ENCODE results near the gene FOXRED2. TPM values are rescaled to one million over a fixed set of nuclear protein-coding genes. Genes with fewer than 3 reads are reported as not detected.

Gene FOXRED2
- polyA plus RNA-seq, 1 donor from 2014 or later: 7.9 TPM

DNA sequence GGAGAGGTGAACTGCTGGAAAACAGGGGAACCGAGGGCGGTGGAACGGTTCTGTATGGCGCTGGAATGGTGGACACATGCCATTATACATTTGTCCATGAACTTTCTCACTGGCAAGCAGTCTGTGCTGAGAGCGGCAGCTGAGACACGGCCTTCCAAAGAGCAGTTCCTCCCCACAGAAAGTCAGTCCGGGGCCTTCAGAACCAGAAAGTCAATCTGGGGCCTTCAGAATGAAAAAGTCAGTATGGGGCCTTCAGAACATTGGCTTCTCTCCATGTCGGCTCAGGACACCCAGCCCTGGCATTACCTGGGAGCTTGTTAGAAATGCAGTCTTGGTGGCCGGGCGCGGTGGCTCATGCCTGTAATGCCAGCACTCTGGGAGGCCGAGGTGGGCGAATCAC is 34.2 kb downstream of the FOXRED2 start:
- no peaks in the 10 kb centered on the region for H3K9me2 ChIP-seq (ENCODE audit: insufficient read depth, low read length)
- no peak overlapping the region for H3K9ac ChIP-seq (ENCODE audit: low read length)
- no peaks in the 10 kb centered on the region for H3F3A ChIP-seq (ENCODE audit: insufficient read depth, low read length, poor library complexity, severe bottlenecking)
- no peak overlapping the region for H2AFZ ChIP-seq (ENCODE audit: low read depth, low read length)
- TF ChIP-seq EZH2 (IDR thresholded peaks at IDR 0.05; ENCODE audit: borderline replicate concordance, insufficient read depth, low read length, poor library complexity, severe bottlenecking) (no peak), TAF1 (IDR thresholded peaks at IDR 0.05; ENCODE audit: low read depth) (no peak), RAD21 (conservative IDR thresholded peaks at IDR 0.05) (no peak), MXI1 (conservative IDR thresholded peaks at IDR 0.05; ENCODE audit: poor library complexity, severe bottlenecking) (no peak), SMC3 (conservative IDR thresholded peaks at IDR 0.05; ENCODE audit: poor library complexity) (no peak), POLR2AphosphoS5 (IDR thresholded peaks at IDR 0.05) (no peak), EP300 (conservative IDR thresholded peaks at IDR 0.05; ENCODE audit: poor library complexity, severe bottlenecking) (no peak)
- TF ChIP-seq, protein P1, sequence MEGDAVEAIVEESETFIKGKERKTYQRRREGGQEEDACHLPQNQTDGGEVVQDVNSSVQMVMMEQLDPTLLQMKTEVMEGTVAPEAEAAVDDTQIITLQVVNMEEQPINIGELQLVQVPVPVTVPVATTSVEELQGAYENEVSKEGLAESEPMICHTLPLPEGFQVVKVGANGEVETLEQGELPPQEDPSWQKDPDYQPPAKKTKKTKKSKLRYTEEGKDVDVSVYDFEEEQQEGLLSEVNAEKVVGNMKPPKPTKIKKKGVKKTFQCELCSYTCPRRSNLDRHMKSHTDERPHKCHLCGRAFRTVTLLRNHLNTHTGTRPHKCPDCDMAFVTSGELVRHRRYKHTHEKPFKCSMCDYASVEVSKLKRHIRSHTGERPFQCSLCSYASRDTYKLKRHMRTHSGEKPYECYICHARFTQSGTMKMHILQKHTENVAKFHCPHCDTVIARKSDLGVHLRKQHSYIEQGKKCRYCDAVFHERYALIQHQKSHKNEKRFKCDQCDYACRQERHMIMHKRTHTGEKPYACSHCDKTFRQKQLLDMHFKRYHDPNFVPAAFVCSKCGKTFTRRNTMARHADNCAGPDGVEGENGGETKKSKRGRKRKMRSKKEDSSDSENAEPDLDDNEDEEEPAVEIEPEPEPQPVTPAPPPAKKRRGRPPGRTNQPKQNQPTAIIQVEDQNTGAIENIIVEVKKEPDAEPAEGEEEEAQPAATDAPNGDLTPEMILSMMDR (IDR thresholded peaks at IDR 0.05; ENCODE audit: poor library complexity, severe bottlenecking): no peak
- TF ChIP-seq, protein P2, sequence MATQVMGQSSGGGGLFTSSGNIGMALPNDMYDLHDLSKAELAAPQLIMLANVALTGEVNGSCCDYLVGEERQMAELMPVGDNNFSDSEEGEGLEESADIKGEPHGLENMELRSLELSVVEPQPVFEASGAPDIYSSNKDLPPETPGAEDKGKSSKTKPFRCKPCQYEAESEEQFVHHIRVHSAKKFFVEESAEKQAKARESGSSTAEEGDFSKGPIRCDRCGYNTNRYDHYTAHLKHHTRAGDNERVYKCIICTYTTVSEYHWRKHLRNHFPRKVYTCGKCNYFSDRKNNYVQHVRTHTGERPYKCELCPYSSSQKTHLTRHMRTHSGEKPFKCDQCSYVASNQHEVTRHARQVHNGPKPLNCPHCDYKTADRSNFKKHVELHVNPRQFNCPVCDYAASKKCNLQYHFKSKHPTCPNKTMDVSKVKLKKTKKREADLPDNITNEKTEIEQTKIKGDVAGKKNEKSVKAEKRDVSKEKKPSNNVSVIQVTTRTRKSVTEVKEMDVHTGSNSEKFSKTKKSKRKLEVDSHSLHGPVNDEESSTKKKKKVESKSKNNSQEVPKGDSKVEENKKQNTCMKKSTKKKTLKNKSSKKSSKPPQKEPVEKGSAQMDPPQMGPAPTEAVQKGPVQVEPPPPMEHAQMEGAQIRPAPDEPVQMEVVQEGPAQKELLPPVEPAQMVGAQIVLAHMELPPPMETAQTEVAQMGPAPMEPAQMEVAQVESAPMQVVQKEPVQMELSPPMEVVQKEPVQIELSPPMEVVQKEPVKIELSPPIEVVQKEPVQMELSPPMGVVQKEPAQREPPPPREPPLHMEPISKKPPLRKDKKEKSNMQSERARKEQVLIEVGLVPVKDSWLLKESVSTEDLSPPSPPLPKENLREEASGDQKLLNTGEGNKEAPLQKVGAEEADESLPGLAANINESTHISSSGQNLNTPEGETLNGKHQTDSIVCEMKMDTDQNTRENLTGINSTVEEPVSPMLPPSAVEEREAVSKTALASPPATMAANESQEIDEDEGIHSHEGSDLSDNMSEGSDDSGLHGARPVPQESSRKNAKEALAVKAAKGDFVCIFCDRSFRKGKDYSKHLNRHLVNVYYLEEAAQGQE (IDR thresholded peaks at IDR 0.05; ENCODE audit: borderline replicate concordance): no peak
- H3K9me3 ChIP-seq (ENCODE audit: low read length): no peaks in the 10 kb centered on the region
- no peaks in the 10 kb centered on the region for H4K20me1 ChIP-seq (ENCODE audit: insufficient read depth)
- H3K79me2 ChIP-seq (replicated peaks; ENCODE audit: insufficient read depth, low read length): no peaks in the 10 kb centered on the region
- no peaks in the 10 kb centered on the region for H3K27me3 ChIP-seq (ENCODE audit: insufficient read depth, low read depth, low read length)
- no peak overlapping the region for H3K4me2 ChIP-seq (ENCODE audit: low read length)
- no peak overlapping the region for H3K27ac ChIP-seq (ENCODE audit: low read length)
- peaks cover 5% of the 10 kb centered on the region for H3K36me3 ChIP-seq (ENCODE audit: insufficient read depth, low read length)
- no peak overlapping the region for H3K4me3 ChIP-seq (ENCODE audit: low read length)

DNA sequence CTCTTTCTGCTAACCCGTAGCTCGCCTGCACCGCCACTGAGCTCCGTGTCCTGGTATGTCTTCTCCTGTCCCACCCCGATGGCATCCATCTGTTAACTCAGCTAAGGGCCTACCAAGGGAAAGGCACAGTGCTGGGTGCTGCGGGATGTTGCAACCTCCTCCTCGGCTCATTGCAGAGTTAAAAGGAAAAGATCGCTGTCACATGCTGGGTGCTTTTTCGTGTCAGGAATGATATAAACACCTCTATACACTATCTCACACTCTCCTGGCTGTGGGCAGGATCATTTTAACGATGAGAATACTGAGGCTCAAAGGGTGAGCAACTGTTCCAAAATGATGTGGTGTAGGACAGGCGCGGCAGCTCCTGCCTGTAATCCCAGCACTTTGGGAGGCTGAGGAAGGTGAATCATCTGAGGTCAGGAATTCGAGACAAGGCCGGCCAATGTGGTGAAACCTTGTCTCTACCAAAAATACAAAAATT is 35.5 kb downstream of the FOXRED2 start:
- Histone ChIP-seq H3K4me2 (ENCODE audit: low read length) (no peak overlapping the region), H3K9ac (ENCODE audit: low read length) (no peak overlapping the region), H3K36me3 (ENCODE audit: insufficient read depth, low read length) (peaks cover 5% of the 10 kb centered on the region)

More for the DNA sequence above, 35.5 kb downstream of the FOXRED2 start:
- no peaks in the 10 kb centered on the region for H3K9me3 ChIP-seq (ENCODE audit: low read length)
- no peaks in the 10 kb centered on the region for H3K27me3 ChIP-seq (ENCODE audit: insufficient read depth, low read depth, low read length)
- no peak overlapping the region for H3K4me3 ChIP-seq (ENCODE audit: low read length)
- no peaks in the 10 kb centered on the region for H3F3A ChIP-seq (ENCODE audit: insufficient read depth, low read length, poor library complexity, severe bottlenecking)
- no peaks in the 10 kb centered on the region for H3K79me2 ChIP-seq (replicated peaks; ENCODE audit: insufficient read depth, low read length)
- no peak overlapping the region for H3K27ac ChIP-seq (ENCODE audit: low read length)
- no peaks in the 10 kb centered on the region for H4K20me1 ChIP-seq (ENCODE audit: insufficient read depth)
- no peak overlapping the region for H2AFZ ChIP-seq (ENCODE audit: low read depth, low read length)
- H3K9me2 ChIP-seq (ENCODE audit: insufficient read depth, low read length): no peaks in the 10 kb centered on the region
- no peak for TF ChIP-seq EP300 (conservative IDR thresholded peaks at IDR 0.05; ENCODE audit: poor library complexity, severe bottlenecking)
- no peak for TF ChIP-seq SMC3 (conservative IDR thresholded peaks at IDR 0.05; ENCODE audit: poor library complexity)
- no peak for TF ChIP-seq POLR2AphosphoS5 (IDR thresholded peaks at IDR 0.05)
- no peak for TF ChIP-seq EZH2 (IDR thresholded peaks at IDR 0.05; ENCODE audit: borderline replicate concordance, insufficient read depth, low read length, poor library complexity, severe bottlenecking)
- TF ChIP-seq, protein P2 (IDR thresholded peaks at IDR 0.05; ENCODE audit: borderline replicate concordance): no peak
- TF ChIP-seq, protein P1 (IDR thresholded peaks at IDR 0.05; ENCODE audit: poor library complexity, severe bottlenecking): no peak
- no peak for TF ChIP-seq RAD21 (conservative IDR thresholded peaks at IDR 0.05)
- no peak for TF ChIP-seq MXI1 (conservative IDR thresholded peaks at IDR 0.05; ENCODE audit: poor library complexity, severe bottlenecking)
- no peak for TF ChIP-seq TAF1 (IDR thresholded peaks at IDR 0.05; ENCODE audit: low read depth)

All from neural cell (in vitro differentiated cells).